HG03196 (cell line): ENCODE data around the gene CSTF1.

Source experiments
- ATAC-seq: cut with Tn5 transposase; IDR thresholded peaks from one replicate; pipeline ENCODE4 v1.9.1; 2021; ENCODE audit not compliant: unreplicated experiment

Gene CSTF1

DNA sequence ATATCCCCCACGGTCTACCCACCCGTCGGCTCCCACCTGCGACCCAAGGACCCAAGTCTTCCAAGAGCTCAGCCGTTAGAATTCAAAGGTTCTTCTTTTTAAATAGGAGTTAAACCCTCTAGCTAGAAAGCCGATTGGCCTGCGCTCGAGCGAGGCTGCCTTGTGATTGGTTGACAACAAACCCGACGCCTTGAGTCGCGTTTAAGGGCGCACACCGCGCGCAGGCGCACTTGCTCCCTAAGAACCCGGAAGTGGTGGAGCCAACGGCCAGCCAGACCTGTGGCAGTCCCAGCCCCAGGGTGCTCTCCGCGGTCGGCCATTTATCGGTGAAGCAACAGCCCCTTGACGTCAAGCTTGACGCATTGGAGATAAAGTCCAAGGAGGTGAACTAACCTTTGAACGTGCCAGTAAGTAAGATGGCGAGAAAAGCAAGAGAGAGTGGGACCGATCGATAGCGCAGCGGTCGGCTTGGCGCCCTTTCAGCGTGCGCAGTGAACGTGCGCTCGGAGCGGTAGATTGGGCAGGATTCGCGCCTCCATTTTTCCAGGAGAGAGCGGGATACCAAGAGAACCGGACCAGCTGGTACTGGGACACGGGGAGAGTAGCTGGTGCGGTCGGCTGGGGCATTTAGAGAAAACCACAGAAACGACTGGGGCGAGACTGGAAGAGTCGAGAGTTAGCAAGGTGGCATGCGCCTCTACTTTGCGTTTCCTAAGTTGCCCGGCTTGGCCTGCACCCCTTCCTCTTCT lies at the start of gene CSTF1, which contains the start of gene AURKA:
Gene CSTF1 (plus strand): TSS at position 514 of the 749 bp plus-strand sequence. CDS start 2,908 bp downstream, outside the sequence.
Gene AURKA (minus strand): TSS at position 84 of the 749 bp plus-strand sequence. CDS start 4,018 bp downstream, outside the sequence.
- ATAC-seq: peak; percentile 94

DNA sequence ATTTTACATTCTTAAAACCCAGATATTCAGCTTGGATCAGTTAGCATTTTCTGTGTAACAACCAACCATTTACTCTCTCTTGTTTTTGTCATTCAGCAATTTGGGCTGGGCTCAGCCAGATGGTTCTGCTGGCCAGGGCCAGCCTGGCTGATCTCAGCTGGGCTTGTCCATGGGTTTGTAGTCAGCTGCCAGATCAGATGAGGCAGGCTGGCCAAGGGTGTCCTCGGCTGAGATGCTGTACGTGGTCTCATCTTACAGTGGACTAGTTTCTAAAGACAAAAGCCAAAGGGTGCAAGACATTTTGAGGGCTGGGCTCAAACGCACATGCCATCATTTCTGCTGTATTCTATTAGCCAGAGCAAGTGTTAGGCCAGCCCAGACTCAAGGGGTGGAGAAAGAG lies 49.7 kb upstream of the CSTF1 start:
- no peak for ATAC-seq

DNA sequence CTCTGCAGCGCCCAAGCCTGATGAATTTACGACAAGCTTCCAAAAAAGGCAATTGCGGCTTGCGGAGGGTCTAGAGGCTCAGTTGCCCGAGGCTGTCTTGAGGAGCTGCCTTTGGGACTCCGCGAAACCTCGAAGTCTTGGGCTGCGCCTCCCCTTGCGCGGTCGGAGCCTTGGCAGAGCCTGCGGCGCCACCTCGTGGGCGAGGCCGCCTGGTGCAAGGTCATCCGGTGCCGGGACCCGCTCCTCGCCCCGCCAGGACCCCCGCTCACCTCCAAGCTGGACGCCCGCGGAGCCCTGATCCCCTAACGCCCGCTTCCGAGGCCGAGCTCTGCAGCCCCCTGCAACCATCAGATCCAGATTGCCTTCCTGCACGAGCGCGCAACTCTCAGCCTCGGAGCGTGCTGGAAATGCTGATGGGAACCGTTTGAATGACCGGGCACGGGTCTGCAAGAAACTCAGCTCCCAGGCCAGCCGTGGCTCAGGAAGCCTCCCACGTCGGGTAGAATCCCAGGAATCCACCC lies 48.5 kb upstream of the CSTF1 start:
- ATAC-seq: no peak

DNA sequence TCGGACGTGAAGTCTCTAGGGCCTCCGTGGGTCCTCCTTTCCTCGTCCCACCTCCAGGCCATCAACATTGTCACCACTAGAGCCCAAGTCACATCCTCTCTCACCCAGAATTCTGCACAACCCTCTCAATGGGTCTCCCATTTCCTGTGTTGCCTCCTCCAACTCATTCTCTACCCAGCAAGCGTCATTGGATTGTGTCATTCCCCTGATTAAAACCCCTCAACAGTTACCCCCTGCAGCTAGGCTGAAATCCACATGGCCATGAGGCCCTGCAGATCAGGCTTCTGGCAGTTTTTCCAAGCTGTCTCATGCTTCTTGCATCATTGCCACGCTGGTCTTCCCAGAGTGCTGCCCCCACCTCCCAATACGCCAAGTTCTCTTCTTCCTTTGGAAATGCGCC lies 46.5 kb upstream of the CSTF1 start:
- ATAC-seq: no peak

DNA sequence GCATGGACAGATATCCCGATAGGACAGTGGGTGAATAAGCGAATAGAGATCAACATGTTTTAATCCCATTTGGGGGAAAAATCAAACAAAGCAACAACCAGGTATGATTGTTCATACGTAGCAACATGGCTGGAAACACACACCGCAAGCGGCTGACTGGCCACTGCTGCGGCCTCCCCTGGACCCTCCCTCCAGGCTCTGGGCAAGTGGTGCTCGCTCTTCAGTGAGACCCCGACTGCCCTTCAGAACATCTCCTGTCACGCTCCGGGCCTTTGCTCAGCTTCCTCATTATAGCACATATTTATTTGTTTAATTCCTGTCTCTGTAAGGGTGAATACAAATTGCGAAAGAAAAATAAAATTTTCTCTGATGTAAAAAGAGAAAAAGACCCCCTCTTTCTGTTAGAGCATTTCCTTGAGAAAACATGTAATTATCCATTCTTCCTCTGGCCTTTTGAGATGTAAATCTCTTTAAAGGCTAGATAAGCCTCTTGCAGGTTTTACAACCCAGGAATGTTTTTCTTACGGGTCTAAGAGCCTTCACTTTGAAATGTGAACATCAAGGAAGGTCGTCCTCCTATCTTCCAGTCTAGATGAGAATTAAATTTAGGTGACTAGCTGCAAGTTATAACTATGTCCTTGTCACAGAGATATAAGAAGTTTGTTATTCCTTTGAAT lies 44.7 kb upstream of the CSTF1 start:
- ATAC-seq: no peak

DNA sequence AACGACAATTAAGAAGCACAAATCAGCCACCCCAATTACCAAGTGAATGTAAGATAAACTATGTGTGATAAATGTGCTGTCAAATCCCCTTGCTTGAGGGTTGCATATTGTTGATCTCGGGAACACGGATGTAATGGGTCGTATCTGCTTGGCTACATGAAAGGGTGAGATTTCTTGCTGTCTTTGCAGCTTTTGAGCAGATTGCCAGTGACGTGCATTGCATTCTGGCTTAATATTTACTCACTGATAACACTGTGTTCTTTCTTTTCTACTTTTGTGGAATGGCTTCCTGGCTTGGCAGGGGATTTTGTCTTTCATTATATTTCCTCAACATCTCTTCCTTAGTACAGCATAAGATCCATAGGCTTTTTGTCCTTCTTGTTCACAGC lies 44.1 kb upstream of the CSTF1 start:
- ATAC-seq: no peak

DNA sequence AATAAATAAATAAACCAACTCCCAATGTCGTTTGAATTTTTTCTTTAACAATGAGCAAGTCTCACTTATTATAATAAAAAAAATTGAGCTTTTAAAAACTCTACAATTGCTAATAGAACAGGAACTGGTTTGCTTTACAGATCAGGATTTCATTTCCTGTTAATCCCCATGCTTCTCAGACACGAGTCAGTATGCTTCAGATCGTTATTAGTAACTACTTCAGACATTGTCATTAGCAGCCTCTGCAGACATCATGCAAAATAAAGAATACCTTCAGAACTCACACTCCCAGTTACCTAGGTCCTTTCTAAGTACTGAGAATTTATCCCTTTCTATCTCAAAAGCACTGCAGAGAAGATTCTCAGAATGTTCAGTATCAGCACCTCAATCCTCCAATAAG lies 43.7 kb upstream of the CSTF1 start:
- ATAC-seq: no peak

DNA sequence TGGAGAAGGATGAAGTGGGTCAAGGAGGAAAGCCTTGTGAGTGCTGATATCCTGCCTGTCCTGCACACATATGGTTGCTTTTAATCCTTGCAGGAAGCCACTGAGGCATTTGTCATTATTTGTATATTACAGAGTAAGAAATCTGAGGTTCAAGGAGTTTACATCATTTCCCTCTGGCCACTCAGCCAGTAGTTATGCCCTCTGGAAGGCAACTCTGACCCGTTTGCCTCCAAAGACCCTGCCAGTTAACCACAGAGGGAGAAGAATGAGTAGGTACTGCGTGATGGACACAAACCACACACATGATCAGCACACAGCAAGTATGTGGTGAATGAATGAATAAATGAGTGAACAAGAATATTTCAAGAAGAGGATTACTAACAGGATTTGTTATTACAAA lies 41.6 kb upstream of the CSTF1 start:
- ATAC-seq: no peak

DNA sequence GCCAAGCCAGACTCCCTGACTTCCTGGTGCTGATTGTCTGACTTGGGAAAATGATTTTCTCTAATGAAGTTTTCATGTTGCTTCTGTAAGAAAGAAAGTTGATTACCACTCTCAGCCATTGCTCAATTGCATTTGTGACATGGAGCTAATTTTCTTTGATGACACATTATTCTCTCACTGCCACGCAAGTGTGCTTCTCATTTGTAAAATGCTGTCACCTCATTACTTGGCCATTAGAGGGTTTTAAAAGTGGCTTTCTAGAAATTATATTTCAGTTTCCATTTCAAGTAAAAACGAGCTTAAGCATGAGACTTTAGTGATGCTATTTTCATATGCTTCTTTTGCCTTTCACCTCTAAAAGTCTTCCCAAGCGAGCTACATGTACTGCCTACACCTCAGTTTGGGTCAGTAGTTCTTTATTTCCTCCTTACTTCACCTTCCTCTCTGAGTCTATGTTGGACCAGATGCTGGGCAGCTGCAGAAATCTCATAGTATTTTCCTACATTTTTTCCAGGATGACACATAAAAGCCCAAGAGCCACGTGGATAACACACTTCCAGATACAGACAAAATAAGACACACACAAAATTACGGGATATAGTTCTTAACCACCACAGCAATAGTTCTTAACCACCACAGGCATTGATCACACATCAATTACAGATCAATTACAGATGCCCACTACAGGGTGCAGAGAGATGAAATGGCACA lies 39.9 kb upstream of the CSTF1 start:
- ATAC-seq: no peak

DNA sequence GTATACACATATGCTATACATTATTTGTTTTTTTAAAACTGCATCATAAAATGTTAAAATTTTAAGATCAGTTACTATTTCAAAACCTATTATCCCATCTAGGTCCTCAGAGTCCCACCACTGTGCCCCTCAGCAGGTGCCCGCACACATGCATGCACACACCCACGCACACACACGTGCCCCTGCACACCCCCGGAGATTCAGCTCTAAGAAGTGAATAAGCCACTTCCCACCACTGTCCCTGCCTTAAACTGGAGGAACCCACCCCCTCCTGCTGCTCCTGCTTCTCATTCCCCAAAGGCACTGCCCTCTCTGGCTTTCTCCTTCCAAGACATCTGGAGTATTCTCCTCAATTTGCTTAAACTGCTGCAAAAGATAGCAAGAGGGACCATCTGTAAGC lies 39.1 kb upstream of the CSTF1 start:
- no peak for ATAC-seq

DNA sequence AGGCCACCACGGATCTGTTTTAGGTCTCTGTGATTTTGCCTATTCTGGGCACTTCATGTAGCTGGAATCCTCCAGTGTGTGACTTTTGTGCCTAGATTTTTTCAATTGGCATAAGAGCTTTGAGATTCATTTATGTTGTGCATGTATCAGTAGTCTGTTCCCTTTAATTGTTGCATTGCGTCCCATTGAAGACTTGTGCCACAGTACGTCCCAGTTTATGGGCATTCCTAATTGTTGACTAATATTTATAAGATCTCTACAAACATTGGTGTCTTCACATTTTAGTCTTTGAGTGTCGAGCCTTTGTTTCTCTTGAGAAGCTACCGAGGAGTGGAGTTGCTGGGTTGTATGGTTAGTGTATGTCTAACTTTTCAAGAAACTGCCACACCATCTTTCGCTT lies 34.4 kb upstream of the CSTF1 start:
- ATAC-seq: no peak

DNA sequence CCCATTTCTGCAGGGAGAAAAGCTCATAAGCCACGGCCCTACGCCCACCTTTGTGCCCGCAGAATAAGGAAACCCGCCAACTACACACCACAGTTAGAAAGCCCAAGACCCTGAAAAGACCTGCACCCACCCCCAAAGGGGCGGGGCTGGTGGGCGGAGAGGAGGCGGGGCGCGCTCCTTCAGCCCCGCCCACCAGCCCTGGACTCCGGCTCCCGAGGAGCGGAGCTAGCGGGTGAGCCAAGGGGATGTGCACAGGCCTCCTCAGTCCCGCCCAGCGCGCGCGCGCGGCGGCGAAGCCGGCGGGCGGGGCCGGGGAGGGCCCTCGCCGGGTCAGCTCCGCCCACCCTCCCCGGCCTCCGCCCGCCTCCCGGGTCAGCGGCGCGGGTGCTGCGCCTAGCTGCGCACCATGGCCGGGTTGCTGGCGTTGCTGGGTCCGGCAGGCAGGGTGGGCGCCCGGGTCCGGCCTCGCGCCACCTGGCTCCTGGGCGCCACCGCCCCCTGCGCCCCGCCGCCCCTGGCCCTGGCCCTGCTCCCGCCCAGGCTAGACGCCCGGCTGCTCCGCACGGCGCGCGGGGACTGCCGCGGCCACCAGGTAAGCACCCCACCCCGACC lies 33.7 kb upstream of the CSTF1 start, which contains the start of gene FAM210B:
Gene FAM210B (plus strand): TSS at position 375 of the 612 bp plus-strand sequence. CDS start 32 bp downstream, at position 407.
- ATAC-seq: peak; percentile 93

DNA sequence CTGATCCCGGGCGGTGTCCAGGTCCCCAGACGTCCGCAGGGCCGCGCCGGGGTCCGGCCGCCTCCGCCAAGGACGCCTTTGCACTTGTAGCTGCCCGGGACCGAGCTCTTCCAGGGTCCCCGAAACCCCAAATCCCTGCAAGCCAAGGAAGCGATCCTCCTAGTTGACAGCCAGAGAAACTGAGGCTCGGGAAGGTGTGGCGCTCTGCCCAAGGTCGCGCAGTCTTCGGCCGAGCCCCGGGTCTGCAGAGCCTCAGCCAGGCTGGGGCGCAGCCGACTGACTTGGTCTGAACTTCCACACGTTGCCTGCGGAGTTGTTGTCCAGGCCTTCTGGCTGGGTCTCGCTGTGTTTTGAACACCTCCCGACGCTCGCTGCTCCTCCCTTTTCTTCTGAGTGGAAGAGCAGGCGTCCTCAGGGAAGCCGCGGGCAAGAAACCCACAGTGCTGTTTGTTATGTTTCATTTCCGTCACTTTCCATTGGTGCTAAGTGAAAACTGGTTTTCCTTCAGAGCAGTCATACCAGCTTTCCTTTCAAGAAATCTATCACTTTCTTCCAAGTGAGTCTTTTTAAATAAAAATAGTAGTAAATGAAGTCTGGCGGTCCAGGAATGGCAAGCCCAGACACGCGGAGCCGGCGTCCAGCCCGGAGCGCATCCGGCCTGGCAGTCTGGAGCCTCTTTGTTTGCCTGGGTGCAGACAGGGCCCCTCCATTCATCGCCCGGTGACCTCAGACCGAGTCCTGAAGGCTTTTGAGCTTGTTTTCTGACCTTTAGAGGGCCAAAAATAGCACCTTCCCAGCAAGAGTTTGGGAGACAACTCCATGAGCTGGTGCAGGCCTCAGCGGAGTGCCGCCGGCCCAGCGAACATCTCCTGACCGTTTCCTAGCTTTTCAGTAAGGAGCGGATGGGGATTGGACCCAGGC lies 33.0 kb upstream of the CSTF1 start:
- no peak for ATAC-seq

DNA sequence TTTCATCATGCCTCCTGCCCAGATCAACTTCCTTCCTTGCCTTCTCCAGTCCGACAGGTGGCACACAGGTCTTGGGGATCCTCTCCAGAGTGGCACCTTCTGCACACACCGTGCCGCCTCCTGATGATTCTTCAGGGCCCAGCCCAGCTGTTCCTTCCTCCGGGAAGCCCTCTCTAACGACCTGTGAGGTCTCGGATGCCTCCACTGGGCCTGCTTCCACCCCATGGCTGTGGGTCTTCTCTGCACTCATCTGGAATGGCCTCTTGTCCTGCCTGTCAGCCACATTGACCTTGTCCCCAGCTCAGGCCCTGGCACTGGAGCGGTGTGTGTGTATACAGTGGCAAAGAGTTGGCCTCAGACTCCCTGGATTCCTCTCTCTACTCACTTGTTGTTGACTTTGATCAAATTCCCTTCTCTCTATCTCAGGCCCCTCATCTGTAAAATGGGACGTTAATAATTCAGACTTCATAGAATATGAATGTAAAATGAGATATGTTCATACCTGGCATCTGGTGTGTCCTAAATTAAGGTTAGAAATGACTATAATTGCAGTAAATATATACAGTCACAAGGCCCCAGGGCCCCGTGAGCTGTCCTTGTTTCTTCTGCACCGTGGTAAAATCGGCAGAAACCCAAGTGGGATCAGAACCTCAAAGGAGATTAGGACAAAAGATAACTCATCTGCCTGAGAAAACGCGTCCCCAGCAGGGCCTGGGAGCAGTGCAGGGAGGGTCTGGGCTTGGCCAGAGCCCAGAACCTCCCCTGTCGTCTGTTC lies 32.1 kb upstream of the CSTF1 start:
- ATAC-seq: no peak

DNA sequence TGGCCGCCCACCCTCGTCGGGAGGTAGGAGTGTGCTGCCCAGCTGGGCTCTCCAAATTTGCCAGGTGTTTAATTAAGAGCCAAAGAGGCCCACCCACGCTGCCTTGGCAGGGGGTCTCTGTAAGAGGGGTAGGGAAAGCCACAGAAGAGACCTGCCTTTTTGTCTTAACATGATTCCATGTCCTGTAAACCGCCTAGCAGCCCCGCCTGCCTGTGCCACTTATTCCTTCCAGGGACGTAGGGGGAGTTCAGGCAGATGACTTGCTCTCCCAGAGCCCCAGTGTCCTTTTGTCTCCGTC lies 31.6 kb upstream of the CSTF1 start:
- ATAC-seq: no peak

DNA sequence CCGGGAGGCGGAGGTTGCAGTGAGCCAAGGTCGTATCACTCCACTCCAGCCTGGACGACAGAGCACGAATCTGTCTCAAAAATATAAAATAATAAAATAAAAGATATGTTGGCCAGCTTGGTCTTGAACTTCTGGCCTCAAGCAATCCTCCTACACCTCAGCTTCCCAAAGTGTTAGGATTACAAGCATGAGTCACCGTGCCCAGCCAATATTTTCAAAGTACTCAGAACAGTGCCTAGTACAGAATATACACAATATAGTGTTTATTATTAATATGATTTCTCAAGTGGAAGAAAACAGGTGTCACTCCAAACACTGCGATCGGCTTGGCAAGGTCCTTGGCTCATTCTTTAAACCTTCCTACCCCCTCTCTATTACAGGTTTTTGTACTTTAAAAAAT lies 30.5 kb upstream of the CSTF1 start:
- no peak for ATAC-seq

DNA sequence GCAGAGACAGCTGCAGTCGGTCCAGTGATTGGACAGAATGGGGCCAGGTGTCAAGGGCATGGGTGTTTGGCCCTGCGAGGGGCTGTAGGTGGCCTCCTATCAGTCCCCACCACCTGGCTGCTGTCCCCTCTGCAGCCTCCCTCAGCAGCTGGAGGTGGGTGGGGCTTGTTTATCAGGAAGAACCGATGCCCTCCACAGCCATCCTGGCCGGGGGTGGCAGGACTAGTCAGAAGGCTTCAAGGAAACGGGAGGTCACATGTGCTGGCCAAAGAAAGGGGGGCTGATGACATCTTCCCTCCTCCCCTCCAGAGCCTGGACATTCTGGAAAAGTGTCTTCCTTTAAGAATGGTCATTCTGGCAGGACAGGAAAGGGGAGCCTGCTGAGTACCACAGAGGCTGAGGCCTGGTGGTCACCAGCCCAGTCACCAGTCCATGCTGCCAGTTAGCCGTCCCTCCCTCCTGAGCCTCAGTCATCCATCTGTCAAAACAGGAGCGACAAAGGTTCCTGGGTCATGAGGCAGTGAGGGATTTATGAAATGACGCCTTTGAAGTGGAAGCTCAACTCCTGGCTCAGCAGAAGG lies 29.5 kb upstream of the CSTF1 start:
- no peak for ATAC-seq

DNA sequence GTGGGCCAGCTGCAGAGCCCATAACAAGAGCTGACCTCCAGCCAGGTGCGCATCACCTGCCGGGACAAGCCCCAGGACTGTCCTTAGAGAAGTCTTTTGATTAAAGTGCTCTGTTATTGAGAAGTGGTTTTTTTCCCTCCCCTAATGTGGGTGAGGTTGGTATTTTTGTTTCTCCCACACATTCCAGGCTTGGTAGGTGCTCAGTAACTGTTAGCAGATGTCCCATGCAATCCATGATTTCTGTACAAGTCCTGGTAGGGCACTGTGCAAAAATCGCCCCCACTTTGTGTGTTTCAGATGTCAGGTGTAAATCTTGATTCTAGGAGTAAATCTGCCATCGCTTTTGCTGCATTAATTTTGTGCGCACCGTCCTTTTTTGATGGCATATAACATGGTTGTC lies 29.0 kb upstream of the CSTF1 start:
- ATAC-seq: no peak
